DMS53 treated with DMSO at 0.1 percent for 48 hours (cell line): ENCODE measurements around the gene ASTE1.
"Not testable (repeated sequence)": the region's sequence is repeated elsewhere in the genome, so short reads cannot be mapped to it uniquely, and the experiment has no call there.

Experiments
- DNase-seq: peaks from one replicate; lab custom pipeline; 2025; ENCODE audit not compliant: unreplicated experiment; lab: John Stamatoyannopoulos, UW

Gene ASTE1, protein sequence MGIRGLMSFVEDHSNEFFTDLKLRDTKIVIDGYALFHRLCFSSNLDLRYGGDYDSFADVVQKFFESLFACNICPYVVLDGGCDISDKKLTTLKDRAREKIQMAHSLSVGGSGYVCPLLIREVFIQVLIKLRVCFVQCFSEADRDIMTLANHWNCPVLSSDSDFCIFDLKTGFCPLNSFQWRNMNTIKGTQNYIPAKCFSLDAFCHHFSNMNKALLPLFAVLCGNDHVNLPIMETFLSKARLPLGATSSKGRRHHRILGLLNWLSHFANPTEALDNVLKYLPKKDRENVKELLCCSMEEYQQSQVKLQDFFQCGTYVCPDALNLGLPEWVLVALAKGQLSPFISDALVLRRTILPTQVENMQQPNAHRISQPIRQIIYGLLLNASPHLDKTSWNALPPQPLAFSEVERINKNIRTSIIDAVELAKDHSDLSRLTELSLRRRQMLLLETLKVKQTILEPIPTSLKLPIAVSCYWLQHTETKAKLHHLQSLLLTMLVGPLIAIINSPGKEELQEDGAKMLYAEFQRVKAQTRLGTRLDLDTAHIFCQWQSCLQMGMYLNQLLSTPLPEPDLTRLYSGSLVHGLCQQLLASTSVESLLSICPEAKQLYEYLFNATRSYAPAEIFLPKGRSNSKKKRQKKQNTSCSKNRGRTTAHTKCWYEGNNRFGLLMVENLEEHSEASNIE

DNA sequence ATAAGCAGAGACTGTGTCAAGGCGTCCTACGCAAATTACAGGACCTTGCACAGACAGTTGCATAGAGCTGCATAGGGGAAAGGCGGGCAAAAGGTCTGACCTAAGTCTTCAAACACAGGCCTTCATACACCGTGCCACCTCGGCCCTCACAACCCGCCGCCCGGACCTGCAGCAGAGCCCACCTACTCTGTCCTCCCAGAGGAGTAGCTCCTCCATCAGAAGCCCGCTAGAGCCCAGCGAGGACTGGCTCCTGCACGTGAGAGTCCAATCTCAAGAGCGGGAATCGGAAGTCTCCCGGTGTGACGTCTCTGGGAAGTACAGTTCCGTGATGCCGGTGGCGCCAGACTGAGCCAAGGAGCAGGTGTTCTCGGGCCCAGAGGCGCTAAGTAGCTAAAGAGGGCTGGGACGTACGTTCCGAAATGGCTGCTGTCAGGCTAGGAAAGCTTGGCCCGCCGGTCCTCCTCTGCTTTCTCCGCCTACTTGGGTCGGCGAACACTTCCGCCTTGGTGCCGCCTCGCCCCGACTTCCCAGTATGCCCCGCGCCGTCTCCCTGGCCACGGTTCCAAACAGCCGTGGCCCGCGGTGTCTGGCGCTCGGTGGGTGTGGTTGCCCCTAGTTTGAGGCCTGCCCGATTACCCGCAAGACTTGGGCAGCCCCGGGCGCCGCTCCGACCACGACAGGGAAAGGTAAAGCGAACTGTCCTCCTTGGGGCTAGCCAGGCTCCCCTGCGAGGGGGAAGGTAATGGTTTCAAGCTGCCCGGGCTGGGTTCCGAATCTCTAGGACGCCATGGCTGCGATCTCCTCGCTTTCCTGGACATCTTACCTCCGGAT, at the start of gene ASTE1, which contains the start of gene NEK11:
Gene ASTE1 (minus strand): TSS at position 505 of the 831 bp plus-strand sequence. CDS start 1,519 bp downstream, outside the sequence.
Gene NEK11 (plus strand): TSS at position 557 of the 831 bp plus-strand sequence. CDS start 2,832 bp downstream, outside the sequence.
- DNase-seq = peak; percentile 69

DNA sequence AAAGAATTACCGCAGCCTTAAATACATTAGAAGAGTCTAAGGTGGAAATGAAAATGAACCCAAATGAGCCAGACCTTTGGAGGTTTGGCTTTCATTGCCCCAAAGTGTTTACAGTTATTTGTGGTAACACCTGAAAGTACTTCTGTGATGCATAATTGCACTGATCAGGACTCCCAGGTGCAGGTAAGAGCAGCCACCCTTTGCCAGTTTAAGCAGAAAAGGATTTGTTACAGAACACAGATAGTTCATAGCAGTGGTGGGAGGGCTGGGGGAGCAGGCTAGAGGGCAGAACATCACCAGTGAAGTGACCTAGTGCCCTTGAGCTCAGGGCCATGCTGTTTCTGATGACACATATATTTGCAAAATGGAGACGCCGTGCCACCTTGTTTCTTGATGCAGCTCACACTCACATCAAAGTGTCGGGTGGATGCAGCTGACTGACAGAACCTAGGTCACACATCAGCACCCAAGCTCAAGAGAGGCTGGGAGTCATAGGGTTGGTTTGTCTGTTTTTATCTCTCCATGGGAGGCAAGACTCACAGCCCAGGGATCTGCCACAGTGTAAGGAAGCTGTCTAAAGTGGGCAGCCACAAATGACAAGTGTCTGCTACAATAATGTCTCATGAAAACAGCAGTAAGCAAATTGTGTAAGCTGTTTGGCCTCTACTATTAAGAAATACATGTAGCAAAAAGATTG, 49.2 kb upstream of the ASTE1 start:
- DNase-seq = no peak

DNA sequence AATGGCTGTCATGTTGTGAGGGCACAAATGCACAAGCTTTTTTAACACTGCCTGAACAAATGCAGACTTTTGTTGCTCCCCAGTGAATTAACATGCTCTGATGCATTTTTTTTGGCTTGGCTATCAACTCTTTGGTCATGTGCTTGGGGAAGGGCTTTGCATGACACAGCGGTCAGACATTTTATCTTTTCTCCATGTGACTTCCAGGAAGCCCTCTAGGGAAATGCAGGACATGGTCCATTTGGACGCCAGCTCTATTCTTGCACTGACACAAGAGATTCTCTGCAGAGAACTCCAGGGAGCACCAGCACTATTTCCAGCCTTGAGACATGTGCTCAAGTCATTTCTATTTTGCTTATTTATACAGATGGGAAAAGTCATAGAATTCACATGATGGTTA, 46.2 kb upstream of the ASTE1 start:
- no peak for DNase-seq

DNA sequence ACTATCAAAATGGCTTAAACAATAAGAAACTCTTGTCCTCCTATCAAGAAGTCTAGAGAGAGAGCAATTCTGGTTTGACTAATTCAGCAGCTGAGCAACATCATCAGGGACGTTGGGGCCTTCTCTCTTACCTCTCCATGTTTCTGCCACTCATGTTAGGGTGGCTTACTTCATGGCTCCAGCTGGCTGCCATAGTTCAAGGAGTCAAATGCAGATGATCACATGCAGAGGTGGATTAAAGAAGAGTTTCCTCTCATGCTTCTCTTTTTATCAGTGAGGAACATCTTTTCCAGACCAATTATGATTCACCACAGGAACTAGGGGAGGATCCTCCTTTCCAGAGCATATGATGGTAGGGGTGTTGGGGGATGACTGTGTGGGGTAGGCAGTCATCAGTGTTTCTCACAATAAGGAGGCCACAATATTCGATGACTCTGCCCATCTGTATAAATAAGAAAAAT, 45.5 kb upstream of the ASTE1 start:
- DNase-seq = no peak

DNA sequence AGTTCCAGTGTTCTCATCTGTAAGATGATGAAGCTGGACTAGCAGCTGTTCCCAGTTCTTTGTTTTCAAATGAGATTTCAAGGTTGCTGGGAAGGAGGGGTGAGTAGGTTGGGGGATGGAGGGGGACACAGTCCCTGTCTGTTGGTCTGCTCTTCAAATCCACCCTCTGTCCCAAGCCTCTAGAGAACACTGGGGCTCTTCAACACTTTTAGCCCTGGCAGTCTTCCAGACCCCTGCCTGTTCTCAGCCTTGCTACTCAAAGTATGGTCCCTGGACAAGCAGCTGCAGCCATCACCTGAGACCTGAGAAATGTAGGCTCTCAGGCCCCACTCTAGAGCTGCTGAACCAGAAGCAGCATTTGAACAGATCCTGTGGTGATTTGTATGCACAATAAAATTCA, 41.4 kb upstream of the ASTE1 start:
- DNase-seq = no peak

DNA sequence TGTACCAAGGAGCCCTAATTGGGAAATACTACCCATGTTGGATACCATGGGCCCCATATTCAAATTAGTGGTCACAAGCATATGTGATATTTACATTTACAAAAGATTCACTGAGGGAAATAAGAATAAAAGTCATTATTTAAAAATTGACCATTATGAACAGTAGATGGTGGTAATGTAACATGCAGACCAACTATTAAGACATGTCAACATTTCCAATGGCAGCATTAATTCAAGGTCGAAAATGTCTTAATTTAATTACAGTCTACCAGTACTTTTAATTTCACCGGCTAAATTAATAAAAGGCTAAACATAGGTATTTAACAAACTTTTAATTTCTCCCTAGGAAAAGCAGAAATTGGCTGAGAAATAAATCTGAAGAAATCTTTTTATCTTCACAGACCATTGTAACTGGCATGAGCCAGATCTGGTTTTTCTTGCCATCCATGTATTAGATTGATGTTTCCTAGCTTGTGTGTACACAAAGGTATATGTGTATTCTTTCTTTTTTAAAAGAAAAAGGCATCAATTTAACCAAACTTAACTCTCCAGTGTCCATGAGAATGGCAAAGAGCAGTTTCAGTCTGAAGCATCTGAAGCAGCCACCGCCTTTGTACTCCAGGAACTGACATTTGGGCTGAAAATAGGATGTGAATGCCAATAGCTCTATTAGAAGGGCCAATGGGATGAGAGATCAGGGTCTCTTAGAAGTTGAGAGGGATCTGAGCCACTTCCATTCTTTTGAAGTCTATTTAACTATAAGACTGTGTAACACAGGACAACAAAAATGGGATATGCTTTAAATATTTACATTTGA, 26.6 kb upstream of the ASTE1 start:
- no peak for DNase-seq

DNA sequence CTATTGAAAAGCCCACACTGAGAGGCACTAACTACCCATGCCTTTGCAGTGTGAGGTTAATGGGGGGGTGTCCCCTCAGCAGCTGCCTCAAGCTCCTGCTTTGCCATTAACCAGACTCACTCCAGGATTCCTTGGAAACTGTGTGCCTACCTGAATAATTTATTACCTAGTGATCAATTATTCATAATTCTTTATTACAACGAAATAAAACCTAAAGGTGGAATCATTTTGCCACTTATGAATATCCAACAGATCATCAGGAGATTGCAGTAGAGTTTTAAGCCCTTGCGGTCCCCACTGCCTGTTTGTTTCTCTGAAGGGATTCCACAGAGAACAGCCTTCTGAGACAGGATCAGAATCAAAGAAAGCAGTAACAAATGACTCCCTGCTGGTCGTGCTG, 23.4 kb upstream of the ASTE1 start:
- DNase-seq = no peak

DNA sequence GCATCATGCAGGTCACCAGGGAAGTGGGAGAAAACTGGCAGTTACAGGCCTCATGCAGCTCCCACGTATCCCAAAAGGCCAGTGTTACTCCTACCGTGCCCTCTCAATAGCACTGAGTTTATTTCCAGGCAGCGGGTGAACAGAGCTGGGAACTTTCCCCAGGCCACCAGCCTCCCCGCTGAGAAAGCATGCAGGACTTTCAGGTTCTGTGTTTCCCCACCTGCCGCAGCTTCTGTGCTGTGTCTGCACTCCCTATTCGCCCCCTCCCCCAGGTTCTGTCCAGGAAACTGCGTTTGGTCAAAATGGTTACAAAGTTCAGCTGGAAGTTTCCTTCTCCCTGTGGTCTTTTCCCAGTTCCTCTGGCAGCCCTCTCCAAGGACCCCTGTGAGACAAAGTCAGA, 21.4 kb upstream of the ASTE1 start:
- DNase-seq = no peak

DNA sequence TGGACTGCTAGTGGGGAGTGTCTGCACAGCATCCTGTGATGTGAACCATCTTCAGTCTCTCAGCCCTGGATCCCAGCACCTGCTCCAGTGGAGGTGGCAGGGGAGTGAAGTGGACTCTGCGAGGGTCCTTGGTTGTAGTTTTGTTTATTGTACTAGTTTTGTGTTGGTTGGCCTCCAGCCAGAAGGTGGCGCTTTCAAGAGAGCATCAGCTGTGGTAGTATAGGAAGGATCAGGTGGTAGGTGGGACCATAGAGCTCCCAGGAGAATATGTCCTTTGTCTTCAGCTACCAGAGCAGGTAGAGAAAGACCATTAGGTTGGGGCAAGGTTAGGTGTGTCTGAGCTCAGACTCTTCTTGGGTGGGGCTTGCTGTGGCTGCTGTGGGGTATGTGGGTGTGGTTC, 21.0 kb upstream of the ASTE1 start:
- DNase-seq = no peak

DNA sequence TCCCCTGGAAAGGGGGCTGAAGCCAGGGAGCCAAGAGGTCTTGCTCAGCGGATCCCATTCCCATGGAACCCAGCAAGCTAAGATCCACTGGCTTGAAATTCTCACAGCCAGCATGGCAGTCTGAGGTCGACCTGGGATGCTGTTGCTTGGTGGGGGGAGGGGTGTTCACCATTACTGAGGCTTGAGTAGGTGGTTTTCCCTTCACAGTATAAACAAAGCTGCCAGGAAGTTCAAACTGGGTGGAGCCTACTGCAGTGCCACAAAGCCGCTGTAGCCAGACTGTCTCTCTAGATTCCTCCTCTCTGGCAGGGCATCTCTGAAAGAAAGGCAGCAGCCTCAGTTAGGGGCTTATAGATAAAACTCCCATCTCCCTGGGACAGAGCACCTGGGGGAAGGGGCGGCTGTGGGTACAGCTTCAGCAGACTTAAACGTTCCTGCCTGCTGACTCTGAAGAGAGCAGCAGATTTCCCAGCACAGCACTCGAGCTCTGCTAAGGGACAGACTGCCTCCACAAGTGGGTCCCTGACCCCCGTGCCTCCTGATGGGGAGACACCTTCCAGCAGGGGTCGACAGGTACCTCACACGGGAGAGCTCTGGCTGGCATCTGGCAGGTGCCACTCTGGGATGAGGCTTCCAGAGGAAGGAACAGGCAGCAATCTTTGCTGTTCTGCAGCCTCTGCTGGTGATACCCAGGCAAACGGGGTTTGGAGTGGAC, 15.8 kb upstream of the ASTE1 start:
- not testable (repeated sequence) for DNase-seq

DNA sequence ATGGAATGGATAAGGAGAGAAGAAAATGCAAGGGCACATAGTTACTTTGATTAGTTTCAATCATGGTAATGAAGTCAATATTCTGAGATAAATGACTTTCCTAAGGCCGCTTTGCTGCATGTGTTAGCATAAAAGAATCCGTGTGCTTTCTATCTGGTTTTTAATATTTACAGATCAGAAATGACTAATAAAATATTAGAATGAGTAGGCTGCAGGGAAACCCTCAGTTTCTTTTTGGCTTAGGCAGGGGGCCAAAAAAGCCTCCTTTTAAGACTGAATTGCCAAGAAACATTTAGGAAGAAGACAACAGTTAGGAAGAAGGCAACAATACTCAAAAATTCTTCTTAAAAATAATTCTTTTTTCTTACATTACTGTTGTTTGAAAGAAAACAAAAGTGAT, 11.7 kb upstream of the ASTE1 start:
- DNase-seq = no peak

DNA sequence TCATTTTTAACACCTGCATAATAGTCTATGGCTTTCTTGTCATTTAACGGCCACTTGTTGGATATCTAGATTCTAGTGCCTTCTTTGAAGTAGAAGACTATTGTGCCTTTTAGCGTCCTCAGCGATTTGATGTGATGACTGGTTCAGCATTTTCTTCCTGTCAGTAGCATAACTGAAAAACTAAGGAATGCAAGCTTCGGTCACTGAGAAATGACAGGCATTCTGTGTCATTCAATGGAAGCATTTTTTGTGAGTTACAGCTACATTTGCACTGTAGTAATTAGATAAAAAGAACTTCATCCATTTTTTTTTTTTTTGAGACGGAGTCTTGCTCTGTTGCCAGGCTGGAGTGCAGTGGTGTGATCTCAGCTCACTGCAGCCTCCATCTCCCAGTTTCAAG, 10.4 kb upstream of the ASTE1 start:
- DNase-seq = no peak

DNA sequence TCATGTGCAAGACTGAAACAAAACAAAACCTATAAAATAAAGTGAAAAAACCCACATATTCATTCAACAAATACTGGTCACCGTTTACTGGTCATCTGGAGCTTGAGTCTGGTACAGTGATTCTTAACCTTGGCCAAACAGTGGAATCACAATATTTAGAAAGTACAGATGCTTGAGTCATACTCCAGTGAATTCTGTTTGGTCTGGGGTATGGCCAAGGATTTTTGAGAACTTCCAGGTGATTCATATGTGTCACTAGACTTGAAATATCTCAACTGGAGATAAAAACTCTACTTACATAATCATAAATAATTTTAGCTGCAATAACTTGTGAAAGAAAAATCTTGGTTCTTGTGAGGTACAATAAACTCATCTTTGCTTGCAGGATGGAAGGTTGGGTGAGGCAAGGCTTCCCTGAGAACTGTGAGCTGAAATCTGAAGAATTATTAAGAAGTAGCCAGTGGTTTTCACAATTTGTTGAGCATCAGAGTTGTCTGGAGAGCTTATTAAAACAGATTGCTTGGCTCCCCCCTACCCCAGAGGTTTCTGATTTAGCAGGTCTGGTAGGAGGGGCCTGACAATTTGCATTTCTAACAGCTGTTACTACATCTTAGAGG, 9.7 kb upstream of the ASTE1 start:
- DNase-seq = no peak

DNA sequence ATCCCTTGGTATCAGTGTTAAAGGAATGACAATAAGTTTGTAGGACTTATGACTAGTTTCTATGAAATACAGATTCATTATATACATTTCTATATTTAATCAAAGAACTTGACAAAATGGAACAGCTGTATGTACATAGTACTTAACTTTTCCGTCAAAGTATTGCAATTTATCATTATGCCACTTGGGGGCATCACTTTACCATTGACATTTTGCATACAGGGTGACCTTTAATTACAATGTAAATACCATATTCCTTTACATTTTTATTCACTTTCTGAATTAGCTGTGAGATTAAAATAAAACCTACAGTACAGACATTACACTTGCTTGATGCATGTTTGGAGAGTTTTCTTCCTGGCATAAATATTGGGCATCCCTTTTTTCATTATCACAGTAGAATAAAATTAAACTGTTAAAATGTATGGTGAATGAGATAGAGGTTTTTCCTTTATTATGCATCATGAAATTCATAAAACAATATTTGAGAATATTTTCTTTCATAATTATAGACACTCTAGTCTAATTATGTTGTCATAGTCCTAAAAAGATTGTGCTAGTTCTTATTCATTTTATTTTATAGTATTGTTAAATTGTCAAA, 7.0 kb upstream of the ASTE1 start:
- DNase-seq = peak; percentile 34

DNA sequence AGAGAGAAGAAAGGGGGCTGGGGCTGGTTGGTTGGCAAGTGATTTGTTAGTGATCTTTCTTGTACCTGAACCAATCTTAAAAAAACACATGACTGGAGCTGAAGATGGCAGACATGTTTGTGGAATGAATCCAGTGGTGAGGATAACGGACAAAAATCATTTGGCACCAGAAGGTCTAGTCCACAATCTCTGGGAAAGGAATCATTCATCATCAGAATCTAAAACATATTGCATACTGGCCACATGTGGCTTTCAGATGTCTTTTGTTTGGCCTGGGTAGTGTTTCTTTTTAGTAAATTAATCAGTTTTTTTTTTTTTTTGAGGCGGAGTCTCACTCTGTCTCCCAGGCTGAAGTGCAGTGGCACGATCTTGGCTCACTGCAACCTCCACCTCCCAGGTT, 5.0 kb upstream of the ASTE1 start:
- no peak for DNase-seq

DNA sequence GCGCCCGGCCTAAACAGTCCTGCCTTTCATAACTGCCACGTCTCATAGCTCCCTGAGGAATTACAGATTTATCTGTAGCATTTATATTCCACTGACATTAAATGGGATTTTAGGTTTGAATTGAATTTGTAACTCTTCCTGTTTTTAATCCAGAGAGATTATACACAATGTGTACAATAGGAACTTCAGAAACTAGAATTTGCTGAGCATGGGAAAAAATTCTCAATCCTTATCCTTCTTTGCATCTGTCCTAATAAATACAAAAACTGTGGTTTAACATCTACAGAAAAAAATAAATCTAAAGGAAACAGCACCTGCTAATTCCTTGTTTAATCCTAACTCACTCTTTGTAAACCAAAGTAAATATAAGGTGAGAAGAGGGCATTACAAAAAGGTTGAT, 2.2 kb upstream of the ASTE1 start:
- DNase-seq = no peak

DNA sequence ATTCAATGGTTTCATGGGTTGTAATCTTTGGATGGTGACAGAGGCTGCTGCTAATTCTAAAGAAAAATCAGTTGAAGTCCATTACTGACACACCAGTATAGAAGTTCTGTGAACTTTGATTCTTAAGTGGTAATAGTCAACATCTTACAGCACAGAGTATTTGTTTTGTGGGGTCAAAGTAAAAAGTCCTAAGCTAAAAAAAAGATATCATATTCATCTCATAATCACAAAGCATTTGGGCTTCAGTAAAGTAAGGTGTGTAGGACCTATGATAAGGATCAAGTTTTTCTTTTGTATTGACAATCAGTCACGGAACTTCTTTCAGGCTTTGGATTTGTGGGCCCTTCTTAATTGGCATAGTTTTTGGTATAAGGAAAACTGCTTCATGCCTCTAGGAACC, 1.1 kb downstream of the ASTE1 start:
- DNase-seq = no peak

DNA sequence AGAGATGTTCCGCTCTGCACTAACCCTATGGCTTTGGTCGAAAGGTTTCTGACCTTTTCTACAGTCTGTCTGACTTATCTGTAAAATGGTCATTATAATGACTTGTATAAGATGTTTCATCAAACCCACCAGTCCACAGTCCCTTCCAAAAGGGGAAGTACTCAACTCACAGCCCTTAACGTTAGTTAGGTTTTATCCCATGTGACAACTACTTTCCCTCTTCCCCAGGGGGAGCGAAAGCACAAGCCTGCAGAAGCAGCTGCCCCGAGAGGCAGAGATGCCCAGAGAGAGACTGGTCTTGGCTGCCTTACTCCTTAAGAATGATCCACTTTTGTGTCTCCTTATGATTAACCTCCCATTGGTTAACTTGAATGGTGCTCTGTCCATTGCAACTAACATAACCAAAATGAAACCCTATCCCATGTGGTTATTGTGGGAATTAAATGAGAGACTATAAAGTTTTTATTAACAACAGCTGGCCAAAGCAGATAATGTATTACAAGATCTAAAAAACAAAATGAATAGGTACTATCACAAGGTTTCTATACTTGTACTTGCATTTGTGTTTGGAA, 6.4 kb downstream of the ASTE1 start:
- no peak for DNase-seq
